ENCODE measurements around the gene ACOT8.
A peak's percentile ranks its signal among the peaks of the same experiment; 100 is the strongest.
"Not testable (repeated sequence)": the region's sequence is repeated elsewhere in the genome, so short reads cannot be mapped to it uniquely, and the experiment has no call there.

Gene ACOT8

DNA sequence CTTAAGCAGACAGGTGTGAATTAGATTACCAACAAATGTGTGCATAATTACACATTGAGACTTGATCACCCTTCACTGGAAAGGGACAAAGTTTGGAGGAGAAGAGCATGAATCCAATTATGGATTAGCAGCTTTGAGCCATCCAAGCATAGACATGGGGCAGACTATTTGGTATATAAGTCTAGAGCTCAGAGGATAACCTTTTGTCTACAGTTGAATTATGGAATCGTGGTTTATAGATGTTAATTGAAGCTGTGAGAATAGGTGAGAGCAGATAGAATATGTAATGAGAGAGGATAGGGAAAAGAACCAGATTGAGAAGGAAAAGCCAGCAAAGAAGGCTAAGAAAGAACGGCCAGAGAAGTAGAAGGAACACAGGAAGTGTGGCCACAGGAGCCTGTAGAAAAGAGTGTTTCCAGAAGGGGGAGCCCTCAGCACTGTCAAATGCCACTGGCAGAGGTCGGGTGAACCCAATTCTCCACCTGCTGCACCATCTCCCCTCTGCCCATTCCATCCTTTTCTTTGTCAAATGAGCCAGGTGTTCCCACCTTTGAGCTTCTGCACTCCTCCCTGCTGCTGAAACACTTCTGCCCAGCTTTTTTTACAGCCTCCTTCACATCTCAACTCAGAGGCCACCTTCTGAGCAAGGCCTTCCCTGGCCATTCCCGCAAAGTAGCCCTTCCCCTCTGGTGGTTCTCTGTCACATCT is 58.1 kb downstream of the ACOT8 start:
- Histone ChIP-seq H3K36me3 (ENCODE audit: control insufficient read depth in 1 of 2, insufficient read depth in 2 of 2, low read length in 2 of 2) (peaks cover 42 to 59% of the 10 kb centered on the region in 2 donors), H3K9me3 (ENCODE audit: control insufficient read depth in 1 of 2, low read length in 2 of 2) (no peaks in the 10 kb centered on the region), H3K27ac (ENCODE audit: low read length) (peak overlapping the region; percentile 17), H3K27me3 (ENCODE audit: low read depth, low read length) (no peaks in the 10 kb centered on the region), H3K4me1 (ENCODE audit: control insufficient read depth in 1 of 2, insufficient read depth in 2 of 2, low read length in 2 of 2) (peaks cover 0 to 7% of the 10 kb centered on the region in 2 donors), H3K4me3 (ENCODE audit: low read depth in 1 of 2, low read length in 2 of 2) (no peak overlapping the region)

DNA sequence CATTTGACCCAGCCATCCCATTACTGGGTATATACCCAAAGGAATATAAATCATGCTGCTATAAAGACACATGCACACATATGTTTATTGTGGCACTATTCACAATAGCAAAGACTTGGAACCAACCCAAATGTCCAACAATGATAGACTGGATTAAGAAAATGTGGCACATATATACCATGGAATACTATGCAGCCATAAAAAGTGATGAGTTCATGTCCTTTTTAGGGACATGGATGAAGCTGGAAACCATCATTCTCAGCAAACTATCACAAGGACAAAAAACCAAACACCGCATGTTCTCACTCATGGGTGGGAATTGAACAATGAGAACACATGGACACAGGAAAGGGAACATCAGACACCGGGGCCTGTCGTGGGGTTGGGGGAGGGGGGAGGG is 59.2 kb downstream of the ACOT8 start:
- H3K9me3 ChIP-seq (ENCODE audit: control insufficient read depth in 1 of 2, low read length in 2 of 2); H3K27me3 ChIP-seq (ENCODE audit: low read depth, low read length); H3K27ac ChIP-seq (ENCODE audit: low read length); H3K4me3 ChIP-seq (ENCODE audit: low read depth in 1 of 2, low read length in 2 of 2); H3K4me1 ChIP-seq (ENCODE audit: control insufficient read depth in 1 of 2, insufficient read depth in 2 of 2, low read length in 2 of 2): not testable (repeated sequence)
- H3K36me3 ChIP-seq (ENCODE audit: control insufficient read depth in 1 of 2, insufficient read depth in 2 of 2, low read length in 2 of 2): peaks cover 36 to 53% of the 10 kb centered on the region in 2 donors

DNA sequence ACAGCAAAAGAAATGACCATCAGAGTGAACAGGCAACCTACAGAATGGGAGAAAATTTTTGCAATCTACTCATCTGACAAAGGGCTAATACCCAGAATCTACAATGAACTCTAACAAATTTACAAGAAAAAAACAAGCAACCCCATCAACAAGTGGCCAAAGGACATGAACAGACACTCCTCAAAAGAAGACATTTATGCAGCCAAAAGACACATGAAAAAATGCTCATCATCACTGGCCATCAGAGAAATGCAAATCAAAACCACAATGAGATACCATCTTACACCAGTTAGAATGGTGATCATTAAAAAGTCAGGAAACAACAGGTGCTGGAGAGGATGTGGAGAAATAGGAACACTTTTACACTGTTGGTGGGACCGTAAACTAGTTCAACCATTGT is 59.7 kb downstream of the ACOT8 start:
- not testable (repeated sequence) for H3K4me3 ChIP-seq (ENCODE audit: low read depth in 1 of 2, low read length in 2 of 2); H3K9me3 ChIP-seq (ENCODE audit: control insufficient read depth in 1 of 2, low read length in 2 of 2); H3K27me3 ChIP-seq (ENCODE audit: low read depth, low read length); H3K27ac ChIP-seq (ENCODE audit: low read length)
- peaks cover 32 to 49% of the 10 kb centered on the region in 2 donors for H3K36me3 ChIP-seq (ENCODE audit: control insufficient read depth in 1 of 2, insufficient read depth in 2 of 2, low read length in 2 of 2)
- H3K4me1 ChIP-seq (ENCODE audit: control insufficient read depth in 1 of 2, insufficient read depth in 2 of 2, low read length in 2 of 2): peaks cover 5 to 13% of the 10 kb centered on the region in 2 donors

DNA sequence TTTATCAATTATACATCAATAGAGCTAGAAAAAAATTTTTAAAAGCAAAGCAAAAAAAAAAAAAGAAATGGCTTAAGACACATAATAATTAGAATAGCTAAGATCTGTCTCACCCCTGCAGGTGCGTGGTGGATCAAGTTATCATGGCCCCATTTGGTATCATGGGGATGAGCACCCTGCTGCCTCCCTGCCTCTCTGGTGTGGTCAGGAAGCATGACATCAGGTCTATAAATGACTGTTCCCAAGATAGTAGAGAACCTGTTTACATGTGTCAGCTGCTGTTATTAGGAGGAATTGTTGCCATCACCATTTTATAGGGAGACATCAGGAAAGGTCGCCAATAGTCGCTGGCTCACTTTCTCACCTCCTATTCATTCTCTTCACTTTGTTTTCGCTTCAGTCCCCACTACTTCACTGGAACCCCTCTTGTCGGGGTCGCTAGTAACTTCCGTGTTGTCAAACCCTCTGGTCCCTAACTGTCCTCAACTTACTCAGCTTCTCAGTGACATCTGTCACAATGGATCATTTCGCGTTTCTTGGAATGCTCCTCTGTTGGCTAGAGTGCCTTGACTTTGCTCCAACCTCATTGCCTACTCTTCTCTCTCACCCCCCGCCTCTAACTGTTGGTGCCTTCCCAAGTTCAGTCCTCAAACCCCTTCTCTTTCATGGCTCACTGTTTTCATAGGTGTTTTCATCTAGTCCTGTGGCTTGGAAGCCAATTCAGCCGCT is 60.7 kb downstream of the ACOT8 start:
- no peak overlapping the region for H3K27ac ChIP-seq (ENCODE audit: low read length)
- no peak overlapping the region for H3K4me3 ChIP-seq (ENCODE audit: low read depth in 1 of 2, low read length in 2 of 2)
- peaks cover 6 to 17% of the 10 kb centered on the region in 2 donors for H3K4me1 ChIP-seq (ENCODE audit: control insufficient read depth in 1 of 2, insufficient read depth in 2 of 2, low read length in 2 of 2)
- no peaks in the 10 kb centered on the region for H3K27me3 ChIP-seq (ENCODE audit: low read depth, low read length)
- peaks cover 22 to 39% of the 10 kb centered on the region in 2 donors for H3K36me3 ChIP-seq (ENCODE audit: control insufficient read depth in 1 of 2, insufficient read depth in 2 of 2, low read length in 2 of 2)
- H3K9me3 ChIP-seq (ENCODE audit: control insufficient read depth in 1 of 2, low read length in 2 of 2): no peaks in the 10 kb centered on the region

DNA sequence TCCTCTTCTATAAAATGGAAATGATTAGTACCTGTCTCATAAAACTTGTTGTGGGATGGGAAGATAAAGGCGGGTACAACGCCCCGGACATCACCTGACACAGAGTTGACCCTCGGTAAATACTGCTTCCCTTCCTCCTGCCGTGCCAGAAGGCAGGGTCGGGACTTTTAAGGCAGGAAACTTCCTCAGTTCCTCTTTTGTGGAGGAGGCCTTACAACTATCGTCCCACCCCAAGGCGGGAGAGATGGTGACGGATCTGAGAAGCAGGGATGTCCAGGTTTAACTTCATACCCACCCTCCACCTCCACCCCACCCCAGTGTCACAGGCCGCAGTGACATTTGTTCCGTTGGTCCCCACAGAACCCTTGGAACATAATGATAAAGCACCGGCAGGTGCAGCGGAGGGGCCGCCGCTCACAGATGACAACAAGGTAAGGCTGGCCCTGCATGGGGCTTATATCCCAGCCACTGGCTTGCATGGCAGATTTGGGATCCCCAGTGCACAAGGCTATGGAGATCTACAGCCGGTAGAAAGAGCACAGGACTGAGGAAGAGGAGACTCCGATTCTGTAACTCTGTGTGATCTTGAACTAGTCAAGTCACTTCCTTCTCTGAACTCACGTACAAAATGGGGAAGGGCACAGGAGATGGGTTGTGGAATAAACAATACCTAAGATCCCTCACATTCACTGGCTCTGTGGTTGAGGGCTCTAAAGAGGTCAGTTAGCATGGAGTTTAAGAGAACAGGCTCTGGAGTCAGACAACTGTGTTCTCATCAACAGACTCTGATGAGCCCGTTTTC is 64.7 kb downstream of the ACOT8 start:
- H3K27ac ChIP-seq (ENCODE audit: low read length): peak overlapping the region; percentile 96
- no peaks in the 10 kb centered on the region for H3K27me3 ChIP-seq (ENCODE audit: low read depth, low read length)
- H3K4me3 ChIP-seq (ENCODE audit: low read depth in 1 of 2, low read length in 2 of 2): peak overlapping the region; percentile 81 to 88
- H3K4me1 ChIP-seq (ENCODE audit: control insufficient read depth in 1 of 2, insufficient read depth in 2 of 2, low read length in 2 of 2): peaks cover 6 to 11% of the 10 kb centered on the region in 2 donors
- H3K9me3 ChIP-seq (ENCODE audit: control insufficient read depth in 1 of 2, low read length in 2 of 2): no peaks in the 10 kb centered on the region
- H3K36me3 ChIP-seq (ENCODE audit: control insufficient read depth in 1 of 2, insufficient read depth in 2 of 2, low read length in 2 of 2): peaks cover 22 to 31% of the 10 kb centered on the region in 2 donors

Measured in muscle layer of duodenum (tissue), 2 donors.